GM18858 (cell line): ENCODE measurements around the gene TULP1.
"Not testable (repeated sequence)": the region's sequence is repeated elsewhere in the genome, so short reads cannot be mapped to it uniquely, and the experiment has no call there.

Experiments used
- ATAC-seq: cut with Tn5 transposase; IDR thresholded peaks from one replicate; pipeline ENCODE4 v1.9.1; 2021; ENCODE audit not compliant: unreplicated experiment

TULP1 gene

DNA sequence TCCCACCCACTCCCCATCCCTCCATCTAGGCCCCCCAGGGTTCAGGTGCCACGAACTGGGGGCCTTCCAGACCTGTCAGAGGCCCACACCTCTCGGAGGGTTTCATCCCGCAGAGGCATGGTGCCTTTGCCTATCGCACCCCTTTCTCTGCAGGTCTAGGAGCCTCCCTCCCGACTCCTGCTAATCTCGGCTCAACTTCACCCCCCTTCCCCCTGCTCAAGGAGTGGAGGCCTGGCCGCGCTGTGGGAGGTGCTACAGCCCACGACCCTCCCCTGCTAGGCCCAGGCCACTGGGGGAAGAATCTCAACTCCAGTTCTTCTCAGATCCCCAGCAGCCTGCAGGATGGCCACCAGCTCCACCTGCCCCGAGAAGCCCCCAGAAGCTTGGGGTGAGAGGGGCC is at the start of gene TULP1:
Gene TULP1, minus strand, starts transcription at position 157 of the 400 bp plus-strand sequence. Its CDS starts 38 bp downstream, at position 119.
- ATAC-seq: no peak

DNA sequence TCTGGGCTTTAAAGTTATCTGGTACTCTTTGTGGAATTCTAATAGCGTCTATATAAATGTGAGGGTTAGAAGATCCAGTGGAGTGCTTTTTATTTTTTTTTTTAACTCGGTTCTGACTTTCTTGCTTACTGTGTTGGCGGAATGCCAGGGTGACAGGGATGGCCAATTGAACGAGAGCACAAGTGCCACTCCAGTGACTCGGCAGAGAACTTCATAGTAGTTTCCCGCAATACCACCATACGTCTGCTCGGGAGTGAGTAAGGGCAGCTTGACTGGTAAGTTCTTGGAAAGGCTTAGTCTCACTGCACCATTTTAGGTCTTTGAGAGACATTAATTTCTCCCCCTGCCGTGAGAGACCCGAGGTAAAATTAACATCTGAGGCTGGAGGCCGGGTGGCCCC is 49.4 kb upstream of the TULP1 start:
- ATAC-seq: no peak

DNA sequence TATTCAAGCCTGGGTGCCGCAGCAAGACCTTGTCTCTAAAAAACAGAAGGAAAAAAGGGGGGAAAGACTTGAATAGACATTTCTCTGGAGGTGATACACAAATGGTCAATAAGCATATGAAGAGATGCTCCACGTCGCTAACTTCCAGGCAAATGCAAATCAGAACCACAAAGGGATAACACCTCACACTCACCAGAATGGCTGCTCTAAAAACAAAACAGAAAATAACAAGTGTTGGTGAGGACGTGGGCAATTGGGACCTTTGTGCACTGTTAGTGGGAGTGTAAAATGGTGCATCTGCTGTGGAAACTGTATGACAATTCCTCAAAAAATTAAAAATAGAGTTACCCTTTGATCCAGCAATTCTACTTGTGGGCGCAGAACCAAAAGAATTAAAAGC is 48.4 kb upstream of the TULP1 start:
- no peak for ATAC-seq

DNA sequence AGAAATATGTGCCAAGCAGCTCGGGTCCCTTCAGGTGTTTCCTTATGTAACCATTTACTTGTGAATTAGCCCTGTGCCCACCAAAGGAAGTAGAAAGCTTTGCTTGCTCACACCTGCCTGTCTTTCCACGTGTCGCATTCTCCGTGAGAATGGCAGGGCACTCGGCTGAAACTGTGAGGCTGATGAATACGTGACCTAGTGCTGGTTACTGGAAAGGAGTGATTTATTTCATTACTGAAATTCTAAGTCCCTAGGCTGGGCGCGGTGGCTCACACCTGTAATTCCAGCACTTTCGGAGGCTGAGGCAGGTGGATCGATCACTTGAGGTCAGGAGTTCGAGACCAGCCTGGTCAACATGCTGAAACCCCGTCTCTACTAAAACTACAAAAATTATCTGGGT is 45.9 kb upstream of the TULP1 start:
- ATAC-seq: no peak

DNA sequence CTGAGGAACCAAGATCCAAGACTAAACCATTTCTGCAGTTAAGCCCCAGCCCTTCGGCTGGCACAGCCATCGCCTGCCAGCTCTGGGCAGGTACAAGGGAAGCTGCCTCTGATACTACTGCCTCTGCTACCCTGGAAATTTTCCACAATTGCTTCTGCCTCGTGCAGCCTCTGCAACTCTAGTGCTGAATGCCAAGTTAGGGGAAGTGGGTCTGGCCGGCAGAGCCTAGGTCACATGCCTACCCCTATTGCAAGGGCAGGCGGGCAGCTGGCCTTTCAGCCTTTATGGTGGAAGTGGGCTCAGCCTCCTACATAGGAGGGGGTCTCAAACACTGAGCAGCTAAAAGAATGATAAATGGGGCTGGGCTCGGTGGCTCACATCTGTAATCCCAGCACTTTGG is 44.5 kb upstream of the TULP1 start:
- no peak for ATAC-seq

DNA sequence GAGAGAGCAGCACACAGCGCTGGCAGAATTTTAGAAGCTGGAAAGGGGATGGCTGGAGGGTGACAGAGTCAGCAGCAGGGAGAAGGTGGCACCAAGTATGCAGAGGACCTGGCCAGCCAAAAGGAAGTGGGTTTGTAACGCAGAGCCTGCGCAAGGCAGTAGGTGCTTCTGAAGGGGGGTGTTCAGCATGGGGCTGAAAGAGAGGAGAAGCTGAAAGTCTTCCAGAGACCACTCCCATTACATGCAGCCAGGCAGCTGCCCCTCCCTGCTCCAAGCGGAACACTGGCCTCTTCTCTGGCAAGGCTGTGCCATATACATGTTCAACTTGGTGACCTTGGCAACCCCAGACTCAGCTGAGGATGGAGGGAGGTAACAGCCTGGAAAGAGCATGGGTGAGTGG is 42.1 kb upstream of the TULP1 start:
- no peak for ATAC-seq

DNA sequence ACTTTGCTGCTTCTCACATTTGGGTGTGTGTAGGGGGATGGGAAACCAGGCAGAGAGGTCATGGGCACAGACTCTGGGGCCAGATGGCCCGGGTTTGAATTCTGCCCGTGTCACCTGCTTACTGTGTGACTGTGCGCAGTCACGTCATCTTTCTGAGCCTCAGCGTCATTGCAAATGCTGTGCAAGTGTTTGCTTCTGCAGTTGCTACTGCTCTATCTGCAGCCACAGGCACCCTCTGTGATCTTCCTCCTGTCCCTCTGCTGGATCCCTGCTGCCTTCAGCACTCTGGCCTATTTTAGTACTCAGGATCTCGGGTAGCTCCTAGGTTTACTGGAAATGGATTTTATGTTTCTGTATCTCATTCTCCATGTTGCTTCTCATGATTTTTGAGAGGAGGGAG is 40.6 kb upstream of the TULP1 start:
- ATAC-seq: no peak

DNA sequence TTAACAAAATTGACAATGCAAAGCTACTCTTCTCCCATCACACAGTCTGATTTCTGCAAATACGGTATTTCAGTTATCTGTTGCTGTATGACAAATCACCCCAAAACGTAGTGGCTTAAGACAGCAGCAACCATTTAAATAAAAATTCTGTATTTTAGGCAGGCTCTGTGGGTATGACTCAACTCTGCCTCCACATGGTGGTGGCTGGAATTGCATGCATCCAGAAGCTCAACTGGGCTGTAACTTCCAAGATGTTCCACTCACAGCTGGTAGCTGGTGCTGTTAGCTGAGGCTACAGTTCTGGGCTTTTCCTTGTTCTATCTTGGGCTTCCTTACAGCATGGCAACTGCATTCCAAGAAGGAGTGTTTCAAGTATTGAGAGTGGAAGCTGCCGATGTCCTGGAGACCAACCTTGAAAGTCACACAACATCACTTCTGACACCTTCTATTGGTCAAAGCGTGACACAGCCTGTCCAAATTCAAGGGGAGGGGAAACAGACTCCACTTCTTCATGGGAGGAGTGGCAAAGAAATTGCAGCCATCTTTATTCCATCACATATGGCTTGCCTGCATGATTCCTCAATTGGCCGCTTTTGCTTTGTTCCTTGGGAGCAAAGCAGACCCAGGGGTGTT is 39.7 kb upstream of the TULP1 start:
- ATAC-seq: no peak

DNA sequence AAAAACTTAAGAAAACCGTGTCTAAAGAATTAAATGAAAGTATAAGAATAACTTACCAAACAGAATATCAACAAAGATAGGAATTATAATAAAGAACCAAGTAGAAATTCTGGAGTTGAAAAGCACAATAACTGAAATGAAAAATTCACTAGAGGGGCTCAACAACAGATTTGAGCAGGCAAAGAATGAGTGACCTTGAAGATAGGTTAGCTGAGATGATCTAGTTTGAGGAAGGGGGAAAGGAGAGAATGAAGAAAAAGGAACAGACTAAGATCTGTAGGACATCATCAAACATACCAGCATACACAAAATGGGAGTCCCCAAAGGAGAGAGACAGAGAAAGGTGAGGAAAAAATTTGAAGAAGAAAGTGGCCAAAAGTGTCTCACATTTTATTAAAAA is 37.7 kb upstream of the TULP1 start:
- ATAC-seq: no peak

DNA sequence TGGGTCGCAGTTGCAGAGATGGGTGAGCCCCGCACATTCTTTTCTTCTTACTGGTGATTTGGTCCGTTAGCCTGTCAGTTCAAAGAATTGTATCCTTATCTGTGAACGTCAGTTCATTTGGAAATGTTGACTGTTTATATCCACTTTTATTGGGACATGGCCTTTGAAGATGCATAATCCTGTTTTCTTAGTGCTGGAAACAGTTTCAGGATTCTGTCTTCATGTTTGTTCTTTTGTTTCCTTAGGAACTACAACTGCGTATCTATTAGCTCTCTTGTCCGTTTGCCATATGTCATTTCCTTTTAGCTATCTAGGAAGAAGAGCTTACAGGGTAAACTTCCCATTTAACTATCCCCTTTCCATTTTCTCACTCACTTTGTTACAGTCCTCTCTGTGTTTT is 35.0 kb upstream of the TULP1 start:
- no peak for ATAC-seq

DNA sequence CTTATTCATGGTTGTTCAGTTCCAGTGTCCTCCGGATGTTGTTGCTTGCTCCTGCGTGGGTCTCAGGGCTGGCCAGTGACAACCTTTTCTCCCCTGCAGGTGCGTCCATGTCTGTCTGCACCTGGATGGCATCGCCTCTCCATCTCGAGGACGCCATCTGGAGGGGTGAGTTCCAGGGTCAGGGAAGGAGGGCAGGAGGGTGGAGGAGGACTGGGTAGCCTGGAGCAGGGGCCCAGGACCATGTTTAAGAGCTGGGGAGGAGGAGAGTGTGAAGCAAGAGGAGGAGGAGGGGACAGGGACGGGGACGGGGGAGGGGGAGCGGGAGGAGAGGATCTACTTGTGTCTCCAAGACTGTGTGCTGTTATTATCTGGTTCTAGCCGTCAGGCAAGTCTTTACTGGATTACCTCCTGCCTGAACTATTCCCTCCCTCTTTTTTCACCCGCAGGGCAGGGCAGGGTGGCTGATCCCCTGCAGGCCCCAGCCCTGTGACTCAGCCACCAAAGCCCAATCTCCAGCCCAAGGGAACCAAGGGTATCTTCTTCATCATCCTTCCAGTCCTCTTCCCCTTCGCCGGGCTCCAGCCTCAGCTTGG is 32.2 kb upstream of the TULP1 start:
- ATAC-seq: no peak

DNA sequence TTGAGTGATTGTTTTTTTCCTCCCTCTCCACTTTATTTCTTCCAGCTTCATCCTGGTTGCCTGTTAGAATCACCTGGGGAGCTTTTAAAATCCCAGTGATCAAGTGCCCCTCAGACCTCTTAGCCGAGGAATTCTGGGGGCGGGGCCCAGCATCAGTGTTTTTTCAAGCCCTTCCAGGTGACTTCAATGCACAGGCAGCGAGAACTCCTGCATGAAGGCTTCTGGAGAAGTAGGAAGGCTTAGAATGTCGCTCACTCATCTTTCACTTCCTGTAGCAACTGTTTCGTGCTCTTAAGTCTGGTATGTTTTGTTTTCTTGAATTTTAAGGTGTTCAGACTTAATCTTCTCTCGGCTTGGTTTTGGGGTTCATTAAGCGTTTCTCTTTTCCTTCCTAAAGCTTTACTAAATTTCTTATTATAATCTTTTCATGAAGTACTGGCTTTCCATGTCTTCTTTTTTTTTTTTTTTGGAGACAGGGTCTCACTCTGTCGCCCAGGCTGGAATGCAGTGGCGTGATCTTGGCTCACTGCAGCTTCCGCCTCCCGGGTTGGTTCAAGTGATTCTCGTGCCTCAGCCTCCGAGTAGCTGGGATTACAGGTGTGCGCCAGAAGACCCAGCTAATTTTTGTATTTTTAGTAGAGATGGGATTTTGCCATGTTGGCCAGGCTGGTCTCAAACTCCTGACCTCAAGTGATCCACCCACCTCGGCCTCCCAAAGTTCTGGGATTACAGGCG is 30.9 kb upstream of the TULP1 start:
- ATAC-seq: no peak

DNA sequence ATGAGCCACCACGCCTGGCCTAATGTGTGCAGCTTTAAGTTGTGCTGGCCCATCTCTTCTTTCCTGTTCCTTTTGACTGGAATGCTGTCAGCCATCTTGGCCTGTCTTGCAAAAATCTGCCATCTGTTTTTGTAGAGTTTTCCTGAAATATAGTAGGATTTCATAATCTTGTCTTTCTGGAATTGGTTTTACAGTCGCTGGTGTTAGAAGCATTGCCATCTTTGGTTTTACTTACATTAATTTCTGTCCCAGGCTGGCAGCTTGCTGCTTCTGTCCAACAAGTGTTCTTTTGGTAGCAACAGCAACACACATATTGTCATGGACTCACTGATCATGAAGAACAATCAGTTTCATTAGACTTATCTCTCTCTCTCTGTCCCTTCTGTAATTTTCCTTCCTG is 29.1 kb upstream of the TULP1 start:
- ATAC-seq: no peak

DNA sequence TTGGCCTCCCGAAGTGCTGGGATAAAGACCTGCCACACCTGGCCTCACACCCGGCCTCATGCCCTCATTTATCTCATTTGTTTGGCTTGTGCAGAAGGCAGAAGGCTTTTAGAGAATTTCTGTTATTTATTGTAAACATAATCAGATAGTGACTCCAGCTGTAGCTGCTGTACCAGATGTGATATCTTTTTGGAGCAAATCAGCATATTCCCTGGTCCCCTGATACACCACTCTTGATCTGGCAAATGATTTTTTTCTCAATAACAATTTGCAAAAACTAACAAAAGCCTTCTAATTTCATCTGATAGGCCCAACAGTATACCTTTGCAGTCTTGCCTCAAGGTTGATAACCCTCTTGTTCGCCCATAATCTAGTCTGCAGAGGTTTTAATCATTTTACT is 26.5 kb upstream of the TULP1 start:
- ATAC-seq: no peak

DNA sequence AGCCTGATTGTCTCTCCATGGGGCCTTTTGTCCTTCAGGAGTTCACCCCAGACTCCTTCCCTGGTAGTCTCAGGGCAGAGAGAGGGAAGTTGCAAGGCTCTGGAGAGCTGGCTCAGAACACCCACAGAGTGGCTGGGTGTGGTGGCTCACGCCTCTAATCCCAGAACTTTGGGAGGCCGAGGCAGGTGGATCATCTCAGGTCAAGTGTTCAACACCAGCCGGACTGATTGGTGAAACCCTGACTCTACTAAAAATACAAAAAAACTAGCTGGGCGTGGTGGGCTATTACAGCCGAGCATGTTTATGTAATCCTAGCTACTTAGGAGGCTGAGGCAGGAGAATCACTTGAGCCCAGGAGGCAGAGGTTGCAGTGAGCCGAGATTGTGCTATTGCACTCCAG is 23.2 kb upstream of the TULP1 start:
- ATAC-seq: not testable (repeated sequence)

DNA sequence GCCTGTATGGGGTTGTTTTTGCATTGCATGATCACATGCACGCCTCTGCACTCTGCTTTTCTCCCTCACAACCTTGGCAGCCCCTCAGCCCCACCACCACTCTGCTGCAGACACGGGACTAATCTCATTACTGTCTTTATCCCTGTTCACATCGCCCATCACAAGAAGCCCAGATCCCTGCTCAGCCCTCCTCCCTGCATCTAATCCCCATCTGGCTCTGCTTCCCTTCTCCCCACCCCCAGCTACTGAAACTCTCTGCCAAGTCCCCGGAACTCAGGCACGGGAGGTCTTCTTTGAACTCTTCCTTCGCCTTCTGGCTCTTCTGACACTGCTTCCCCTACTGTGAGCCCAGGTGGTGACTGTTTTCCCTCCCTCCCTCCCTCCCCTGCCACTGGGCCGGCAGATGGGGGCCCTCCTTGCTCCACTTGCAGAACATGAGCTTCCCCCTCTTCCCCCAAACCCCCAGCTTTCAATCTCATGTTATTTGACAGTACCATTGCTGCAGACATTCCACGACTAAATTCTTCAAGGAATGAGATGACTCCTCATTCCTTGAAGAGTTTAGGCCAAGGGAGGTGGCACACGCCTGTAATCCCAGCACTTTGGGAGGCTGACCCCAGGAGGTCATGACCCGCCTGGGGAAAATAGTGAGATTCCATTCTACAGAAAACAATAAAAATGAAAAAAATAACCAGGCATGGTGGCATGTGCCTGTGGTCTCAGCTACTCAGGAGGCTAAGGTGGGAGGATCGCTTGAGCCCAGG is 21.9 kb upstream of the TULP1 start:
- no peak for ATAC-seq

DNA sequence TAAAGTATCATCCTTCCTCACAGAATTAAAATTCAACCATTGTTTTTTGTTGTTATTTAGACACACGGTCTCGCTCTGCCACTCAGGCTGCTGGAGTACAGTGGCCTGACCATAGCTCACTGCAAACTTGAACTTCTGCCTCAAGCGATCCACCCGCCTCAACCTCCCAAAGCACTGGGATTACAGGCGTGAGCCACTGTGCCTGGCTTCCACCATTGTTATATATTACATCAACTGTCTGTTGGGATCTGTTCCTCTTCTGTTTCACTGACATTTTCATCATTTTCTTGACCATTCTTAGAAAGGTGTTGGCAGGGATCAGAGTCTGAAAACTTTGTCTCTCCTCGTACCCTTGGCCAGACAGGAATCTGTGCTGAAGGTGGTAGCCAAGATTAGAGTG is 21.3 kb upstream of the TULP1 start:
- no peak for ATAC-seq

DNA sequence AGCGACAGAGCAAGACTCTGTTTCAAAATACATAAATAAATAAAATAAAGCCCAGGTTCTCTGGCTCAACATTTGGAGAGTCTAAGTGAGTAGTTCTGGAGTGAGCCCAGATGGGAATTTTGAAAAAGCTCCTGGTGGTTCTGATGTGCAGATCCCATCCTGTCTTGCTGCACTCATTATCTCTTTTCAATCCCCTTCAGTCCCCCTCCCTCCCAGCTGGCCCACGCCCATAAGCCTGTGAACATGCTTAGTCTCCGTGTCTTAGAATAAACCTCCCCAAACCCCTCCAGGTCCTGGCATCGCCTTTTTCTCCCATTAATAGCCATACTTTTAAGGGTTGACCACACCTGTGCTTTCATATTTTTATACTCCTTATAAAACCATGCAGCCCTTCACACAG is 19.4 kb upstream of the TULP1 start:
- no peak for ATAC-seq

DNA sequence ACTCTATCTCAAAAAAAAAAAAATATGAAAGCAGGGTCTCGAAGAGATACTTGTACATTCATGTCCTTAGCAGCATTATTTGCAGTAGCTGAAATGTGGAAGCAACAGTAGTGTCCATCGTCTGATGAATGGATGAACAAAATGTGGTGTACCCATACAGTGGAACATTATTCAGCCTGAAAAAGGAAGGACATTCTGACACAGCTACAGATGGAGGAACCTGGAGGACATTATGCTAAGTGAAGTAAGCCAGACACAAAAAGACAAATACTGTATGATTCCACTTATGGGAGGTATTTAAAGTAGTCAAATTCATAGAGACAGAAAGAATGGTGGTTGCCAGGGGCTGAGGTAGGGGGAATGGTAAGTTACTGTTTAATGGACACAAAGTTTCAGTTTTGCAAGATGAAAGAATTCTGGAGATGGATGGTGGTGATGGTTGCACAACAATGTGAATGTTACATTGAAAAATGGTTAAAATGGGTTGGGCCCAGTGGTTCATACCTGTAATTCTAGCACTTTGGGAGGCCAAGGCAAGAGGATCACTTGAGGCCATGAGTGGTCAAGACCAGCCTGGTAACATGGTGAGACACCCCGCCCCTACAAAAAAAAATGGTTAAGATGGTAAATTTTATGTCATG is 11.8 kb upstream of the TULP1 start:
- no peak for ATAC-seq

DNA sequence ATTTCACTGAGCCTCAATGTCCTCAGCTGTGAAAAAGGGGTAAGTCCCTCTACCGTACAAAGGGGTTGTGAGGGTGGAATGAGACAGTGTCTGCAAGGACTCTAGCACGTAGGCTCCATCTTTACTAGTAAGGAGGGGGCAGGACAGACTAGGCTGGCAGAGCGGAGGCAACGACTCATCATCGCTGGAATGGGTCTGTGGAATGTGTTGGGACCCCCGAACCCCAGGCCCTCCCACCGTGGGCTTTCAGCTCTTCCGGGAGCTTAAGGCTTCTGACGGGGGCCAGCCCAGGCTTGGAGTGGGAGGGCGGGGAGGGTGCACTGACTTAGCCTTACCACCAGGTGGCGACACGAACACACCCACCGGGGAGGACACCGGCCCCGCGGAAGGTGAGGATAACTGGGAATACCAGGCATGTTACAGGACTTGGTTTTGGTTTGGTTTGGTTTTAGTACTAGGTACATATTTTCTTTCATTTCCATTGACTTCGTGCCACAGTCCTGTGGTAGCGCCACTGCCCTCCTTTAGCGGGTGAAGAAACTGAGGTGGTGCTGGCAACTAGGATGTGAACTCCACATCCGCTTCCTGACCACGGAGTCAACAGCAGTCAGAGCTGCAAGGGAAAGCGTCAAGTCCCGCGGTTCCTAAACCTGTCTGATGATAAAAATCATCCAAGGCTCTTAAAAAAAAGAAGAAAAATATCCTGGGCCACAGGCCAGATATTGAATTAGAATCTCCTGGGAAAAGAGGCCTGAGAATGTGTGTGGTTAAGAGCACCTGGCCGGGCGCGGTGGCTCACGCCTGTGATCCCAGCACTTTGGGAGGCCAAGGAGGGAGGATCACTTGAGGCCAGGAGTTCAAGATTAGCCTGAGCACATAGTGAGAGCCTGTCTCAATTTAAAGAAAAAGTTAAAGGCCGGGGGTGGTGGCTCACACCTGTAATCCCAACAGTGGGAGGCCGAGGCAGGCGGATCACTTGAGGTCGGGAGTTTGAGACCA is 10.3 kb upstream of the TULP1 start:
- ATAC-seq: no peak
